ENCODE data around the gene FATE1. TPM values are rescaled to one million over a fixed set of nuclear protein-coding genes. Genes with fewer than 3 reads are reported as not detected.

FATE1 gene
- total and polyA plus RNA-seq, 2 of the 8 experiments (the other 6 are each of a cell fraction or from before 2014, with no cell fraction given) = 0.12 TPM; not detected in 1

DNA sequence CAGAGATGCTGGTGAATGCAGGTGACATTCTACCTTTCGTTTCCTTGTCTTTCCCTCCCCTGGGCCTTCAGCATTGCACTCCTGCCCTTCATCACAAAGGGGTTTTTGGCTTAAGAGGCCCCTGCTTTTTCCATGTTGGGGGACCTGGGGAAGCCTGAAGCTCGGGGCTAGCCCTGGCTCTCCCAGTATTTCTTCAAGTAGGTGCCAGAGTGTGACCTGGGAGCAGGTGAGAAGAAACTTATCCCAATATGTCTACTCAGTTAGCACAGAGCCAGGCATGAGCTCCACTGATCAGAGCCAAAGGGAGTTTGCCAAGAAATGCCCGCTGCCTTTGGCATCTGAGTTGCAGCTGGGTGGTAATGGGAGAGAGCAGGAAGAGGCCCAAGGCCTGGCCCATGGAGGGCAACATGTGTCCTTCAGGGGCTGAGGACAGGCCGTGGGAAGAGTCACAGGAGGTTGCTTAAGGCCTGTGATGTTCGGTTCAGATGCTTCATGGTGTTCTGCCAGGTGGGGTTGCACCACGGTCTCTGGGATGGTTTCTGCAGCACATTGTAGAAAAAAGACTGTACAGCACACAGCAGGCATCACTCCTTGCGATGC, 13.0 kb upstream of the FATE1 start:
- Histone ChIP-seq H3K27ac (ENCODE audit: low read depth, low read length) (no peak overlapping the region), H3K14ac (ENCODE audit: insufficient read length) (no peak overlapping the region), H3K9ac (replicated peaks in 1 of 4; ENCODE audit: extremely low read depth in 1 of 4, low read depth in 3 of 4, low read length in 3 of 4) (no peak overlapping the region), H2BK5ac (ENCODE audit: low read depth, low read length) (no peak overlapping the region), H2BK20ac (ENCODE audit: low read length) (no peak overlapping the region), H3K56ac (replicated peaks; ENCODE audit: insufficient read length, low read depth, low read length) (no peak overlapping the region), H3K23me2 (ENCODE audit: low read depth, low read length) (no peaks in the 10 kb centered on the region), H3K4me2 (ENCODE audit: insufficient read depth in 1 of 2, low read depth in 2 of 2, low read length in 2 of 2) (no peak overlapping the region), H2BK15ac (ENCODE audit: low read length) (no peak overlapping the region), H3K4me1 (replicated peaks in 1 of 4; ENCODE audit: control insufficient read depth in 3 of 4, insufficient read depth in 4 of 4, low read length in 3 of 4) (no peaks in the 10 kb centered on the region), H2BK120ac (replicated peaks; ENCODE audit: low read depth, low read length) (no peak overlapping the region), H4K91ac (replicated peaks; ENCODE audit: insufficient read length, low read length) (no peak overlapping the region), H2AK5ac (ENCODE audit: low read depth, low read length) (no peak overlapping the region), H4K5ac (ENCODE audit: insufficient read length, low read depth, low read length) (no peak overlapping the region), H3K4me3 (ENCODE audit: extremely low read depth in 1 of 4, insufficient read depth in 2 of 4, low read depth in 3 of 4, low read length in 4 of 4) (no peak overlapping the region), H3K36me3 (ENCODE audit: control insufficient read depth in 2 of 4, insufficient read depth in 4 of 4, low read length in 3 of 4) (no peaks in the 10 kb centered on the region), H4K20me1 (replicated peaks in 1 of 2; ENCODE audit: control insufficient read depth in 1 of 2, insufficient read depth in 2 of 2, low read length in 2 of 2) (no peaks in the 10 kb centered on the region), H2AFZ (ENCODE audit: low read length) (no peak overlapping the region), H2BK12ac (ENCODE audit: low read depth, low read length) (no peak overlapping the region), H3K18ac (ENCODE audit: extremely low read depth, low read length) (no peak overlapping the region), H3K27me3 (replicated peaks in 1 of 4; ENCODE audit: control insufficient read depth in 3 of 4, extremely low read depth in 1 of 4, insufficient read depth in 3 of 4, low read length in 3 of 4) (no peaks in the 10 kb centered on the region), H3K79me2 (ENCODE audit: control insufficient read depth in 1 of 2, insufficient read depth in 2 of 2, low read length in 2 of 2) (no peaks in the 10 kb centered on the region), H3K4ac (replicated peaks; ENCODE audit: insufficient read length, low read depth, low read length) (no peak overlapping the region), H3K79me1 (ENCODE audit: low read depth, low read length) (no peaks in the 10 kb centered on the region), H3K23ac (ENCODE audit: insufficient read length) (no peak overlapping the region), H4K8ac (ENCODE audit: extremely low read depth, insufficient read depth, low read length) (no peak overlapping the region), H3K9me3 (ENCODE audit: insufficient read depth in 2 of 2, low read depth in 1 of 2, low read length in 1 of 2) (no peaks in the 10 kb centered on the region)
- DNase-seq (ENCODE audit: low read depth in 1 of 2, low spot score in 2 of 2) (no peak), FAIRE-seq (no peak)
- 86% methylated on average over 6 of the region's 7 CpGs; no CpG with 5 or more reads in 1 of the 2 experiments for WGBS, 2 experiments (ENCODE audit: extremely low coverage in 1 of 2, insufficient coverage in 1 of 2, insufficient read length in 1 of 2, insufficient replicate concordance in 2 of 2, low coverage in 1 of 2, low lambda C conversion rate in 2 of 2, missing lambda C conversion rate in 1 of 2)
- POLR2A ChIA-PET (ENCODE audit: partially characterized antibody) = no interaction called here
- CTCF ChIA-PET (ENCODE audit: partially characterized antibody) = interaction anchor here (1.5 kb wide), 1 partner anchor 11 kb away, joined by 3 read pairs; no protein-coding TSS in a partner anchor

All from H1 (cell line).